GM12891 (cell line): ENCODE measurements around the gene C12orf57.

Source experiments
- PAX5 ChIP-seq: IDR thresholded peaks from 2 replicates; pipeline ENCODE4 v1.6.1; 2011; ENCODE audit warnings: low read length, moderate library complexity, mild to moderate bottlenecking; ENCODE audit not compliant: insufficient read depth, severe bottlenecking
- POLR2A ChIP-seq: IDR thresholded peaks from 2 replicates; pipeline ENCODE4 v1.6.1; 2011; ENCODE audit warnings: low read depth, low read length, control low read depth
- POLR2AphosphoS5 ChIP-seq: IDR thresholded peaks from 2 replicates; pipeline ENCODE4 v1.6.1; 2011; ENCODE audit warnings: low read depth, low read length, control low read depth
- POU2F2 ChIP-seq: IDR thresholded peaks from 2 replicates; pipeline ENCODE4 v1.6.1; 2011; ENCODE audit warnings: low read depth, mild to moderate bottlenecking, control low read depth, low read length, moderate library complexity
- SPI1 ChIP-seq: IDR thresholded peaks from 2 replicates; pipeline ENCODE4 v1.6.1; 2011; ENCODE audit warnings: low read depth, low read length, control low read depth
- TAF1 ChIP-seq: IDR thresholded peaks from 2 replicates; pipeline ENCODE4 v1.6.1; 2011; ENCODE audit warnings: low read depth, low read length, control low read depth

DNA sequence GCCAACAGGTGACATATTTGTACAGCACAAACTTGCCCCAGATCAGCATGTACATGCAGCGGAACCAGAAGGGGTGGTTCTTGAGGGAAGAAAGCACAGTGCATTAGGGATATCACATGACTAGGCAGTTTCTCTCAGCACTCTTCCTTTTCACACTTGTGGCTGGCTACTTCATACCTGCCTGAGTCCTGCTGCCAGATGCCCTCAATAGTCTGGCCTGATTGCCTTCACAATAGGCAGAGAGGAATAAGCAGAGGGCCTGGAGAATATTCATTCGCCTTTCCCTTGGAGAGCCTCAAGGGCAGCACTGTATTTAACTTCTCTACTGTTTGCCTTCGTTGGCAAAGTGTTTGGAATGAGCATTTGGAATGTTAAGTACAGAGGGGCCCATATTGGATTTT lies 34.8 kb downstream of the C12orf57 start:
- TF ChIP-seq POLR2A = no peak; the same call in 1 of the 2 replicates
- no peak for TF ChIP-seq TAF1
- no peak for TF ChIP-seq POLR2AphosphoS5
- TF ChIP-seq SPI1 = no peak
- no peak for TF ChIP-seq PAX5
- no peak for TF ChIP-seq POU2F2
